K562 (cell line): ENCODE data around the gene SLC39A13. TPM values are rescaled to one million over a fixed set of nuclear protein-coding genes. Genes with fewer than 3 reads are reported as not detected.
A peak's percentile ranks its signal among the peaks of the same experiment; 100 is the strongest.

Experiments
- FOXP1 ChIP-seq: sonication (generic); formaldehyde crosslinking; IDR thresholded peaks from 2 replicates; pipeline ENCODE4 v1.8.0; 2022; ENCODE audit warnings: mild to moderate bottlenecking, missing genetic modification reagents
- GTF2B ChIP-seq: IDR thresholded peaks from 2 replicates; pipeline ENCODE4 v1.6.1; 2011; ENCODE audit not compliant: insufficient read length; ENCODE audit errors: extremely low read depth
- HNRNPL ChIP-seq: fragments of 200-400 bp; formaldehyde crosslinking; IDR thresholded peaks from 2 replicates; pipeline ENCODE4 v1.6.1; 2017; ENCODE audit warnings: low read depth, mild to moderate bottlenecking, low read length
- L3MBTL2 ChIP-seq: fragments of 450-650 bp; IDR thresholded peaks from 2 replicates; pipeline ENCODE4 v1.6.1; 2016; ENCODE audit warnings: mild to moderate bottlenecking, moderate library complexity
- MECOM ChIP-seq: fragments of 250-450 bp; sonication (Bioruptor Pico); IDR thresholded peaks from 2 replicates; pipeline ENCODE4 v1.8.0; 2022; ENCODE audit warnings: inconsistent platforms
- MYC ChIP-seq, 2 experiments: fragments of 250-450 bp in 1 of 2; sonication (Bioruptor Pico) in 1 of 2; IDR thresholded peaks; 2 replicates each; pipeline versions ENCODE4 v1.5.1 to v1.6.1; 2012 to 2021; ENCODE audit warnings: low read depth in 2 of 2, borderline replicate concordance in 1 of 2, improper control_type of control experiment in 1 of 2, low read length in 1 of 2, mild to moderate bottlenecking in 1 of 2, moderate library complexity in 1 of 2
- NR2C2 ChIP-seq, 2 experiments: fragments of 200-800 bp in 1 of 2; sonication (Bioruptor generic) in 1 of 2; sonication (generic) in 1 of 2; formaldehyde crosslinking in 1 of 2; IDR thresholded peaks; 2 replicates each; pipeline versions ENCODE4 v1.6.1 to v1.8.0; 2016 to 2022; ENCODE audit warnings: mild to moderate bottlenecking in 1 of 2, missing compliant biosample characterization in 1 of 2, missing genetic modification characterization in 1 of 2, missing genetic modification reagents in 1 of 2
- NR2F6 ChIP-seq: fragments of 450-650 bp; formaldehyde crosslinking; IDR thresholded peaks from 2 replicates; pipeline ENCODE4 v1.4.0; 2020; ENCODE audit warnings: mild to moderate bottlenecking
- NR4A1 ChIP-seq, 2 experiments: fragments of 250-450 bp in 1 of 2; fragments of 450-650 bp in 1 of 2; sonication (Bioruptor Pico) in 1 of 2; IDR thresholded peaks; 2 replicates each; pipeline versions ENCODE4 v1.4.0 to v1.6.1; 2016 to 2020; ENCODE audit warnings: mild to moderate bottlenecking in 2 of 2, missing compliant biosample characterization in 1 of 2, missing genetic modification characterization in 1 of 2, moderate library complexity in 1 of 2
- RFX1 ChIP-seq: fragments of 450-650 bp; IDR thresholded peaks from 2 replicates; pipeline ENCODE4 v1.6.1; 2016; ENCODE audit warnings: mild to moderate bottlenecking, moderate library complexity
- SMARCC2 ChIP-seq: fragments of 450-650 bp; IDR thresholded peaks from 2 replicates; pipeline ENCODE4 v1.6.1; 2017; ENCODE audit warnings: antibody characterized with exemption, moderate library complexity, mild to moderate bottlenecking, low read depth
- ZKSCAN8 ChIP-seq: fragments of 200-800 bp; sonication (Bioruptor generic); IDR thresholded peaks from 2 replicates; pipeline ENCODE4 v1.6.1; 2016; ENCODE audit warnings: missing genetic modification characterization, missing compliant biosample characterization
- ZNF507 ChIP-seq: conservative IDR thresholded peaks from 2 replicates; pipeline ENCODE4 v1.6.1; 2017; ENCODE audit warnings: missing genetic modification characterization, missing compliant biosample characterization
- polyA plus RNA-seq, 8 experiments: library from polyadenylated mRNA; depleted of rRNA in 4 of 8; stranded (reverse) in 5 of 8; unstranded in 3 of 8; fragments of >200 nt; fragmentation: Nextera tagmentation in 2 of 8; fragmentation: Illumina TruSeq in 1 of 8; extraction: Ambion mirVana in 2 of 8; extraction: Trizol in 1 of 8; gene quantifications; 2 replicates each; pipeline versions ENCODE4 v1.2.1 to v1.2.3, GENCODE V29; 2011 to 2014; ENCODE audit warnings: inconsistent platforms in 1 of 8, missing spikeins in 1 of 8
- total RNA-seq, 7 experiments: library from RNA; depleted of rRNA in 6 of 7; stranded (reverse); fragments of >200 nt in 6 of 7; fragmentation: Illumina TruSeq in 2 of 7; extraction: Trizol in 2 of 7; gene quantifications; 2 replicates each; pipeline versions ENCODE4 v1.2.1 to v1.2.3, GENCODE V29; 2011 to 2021; ENCODE audit warnings: low replicate concordance in 1 of 7
- TF ChIP-seq, protein P1 (sequence below): sonication (generic); formaldehyde crosslinking; IDR thresholded peaks from 2 replicates; pipeline ENCODE4 v1.8.1; 2023; ENCODE audit warnings: mild to moderate bottlenecking, missing genetic modification reagents
- TF ChIP-seq, protein P2 (sequence below): fragments of 250-450 bp; sonication (Bioruptor Pico); IDR thresholded peaks from 2 replicates; pipeline ENCODE4 v1.5.0; 2022; ENCODE audit warnings: mild to moderate bottlenecking
- TF ChIP-seq, protein P3 (sequence below), 2 experiments: fragments of 450-650 bp in 1 of 2; IDR thresholded peaks; 2 replicates each; pipeline ENCODE4 v1.6.1; 2011 to 2017; ENCODE audit warnings: low read depth in 2 of 2, antibody characterized with exemption in 1 of 2, borderline replicate concordance in 1 of 2, low read length in 1 of 2, mild to moderate bottlenecking in 1 of 2, mixed read lengths in 1 of 2; ENCODE audit not compliant: control insufficient read depth in 1 of 2

SLC39A13 gene
- total and polyA plus RNA-seq, 9 of the 15 experiments (the other 6 are each of a cell fraction or from before 2014, with no cell fraction given), result 0.17 to 15.9 (median 3.2) TPM

GRCh38 chr11:47407746-47408590 is at the start of gene SLC39A13 (continued):
- TF ChIP-seq, protein P1, sequence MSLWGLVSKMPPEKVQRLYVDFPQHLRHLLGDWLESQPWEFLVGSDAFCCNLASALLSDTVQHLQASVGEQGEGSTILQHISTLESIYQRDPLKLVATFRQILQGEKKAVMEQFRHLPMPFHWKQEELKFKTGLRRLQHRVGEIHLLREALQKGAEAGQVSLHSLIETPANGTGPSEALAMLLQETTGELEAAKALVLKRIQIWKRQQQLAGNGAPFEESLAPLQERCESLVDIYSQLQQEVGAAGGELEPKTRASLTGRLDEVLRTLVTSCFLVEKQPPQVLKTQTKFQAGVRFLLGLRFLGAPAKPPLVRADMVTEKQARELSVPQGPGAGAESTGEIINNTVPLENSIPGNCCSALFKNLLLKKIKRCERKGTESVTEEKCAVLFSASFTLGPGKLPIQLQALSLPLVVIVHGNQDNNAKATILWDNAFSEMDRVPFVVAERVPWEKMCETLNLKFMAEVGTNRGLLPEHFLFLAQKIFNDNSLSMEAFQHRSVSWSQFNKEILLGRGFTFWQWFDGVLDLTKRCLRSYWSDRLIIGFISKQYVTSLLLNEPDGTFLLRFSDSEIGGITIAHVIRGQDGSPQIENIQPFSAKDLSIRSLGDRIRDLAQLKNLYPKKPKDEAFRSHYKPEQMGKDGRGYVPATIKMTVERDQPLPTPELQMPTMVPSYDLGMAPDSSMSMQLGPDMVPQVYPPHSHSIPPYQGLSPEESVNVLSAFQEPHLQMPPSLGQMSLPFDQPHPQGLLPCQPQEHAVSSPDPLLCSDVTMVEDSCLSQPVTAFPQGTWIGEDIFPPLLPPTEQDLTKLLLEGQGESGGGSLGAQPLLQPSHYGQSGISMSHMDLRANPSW (CRISPR knock-in tag), result peak; percentile 44; the same call in 1 of the 2 replicates
- TF ChIP-seq SMARCC2 (peak; percentile 47; the same call in 1 of the 2 replicates), GTF2B (no peak), MECOM (CRISPR knock-in tag) (no peak), HNRNPL (peak; percentile 87), NR2F6 (CRISPR knock-in tag) (no peak), NR2C2 (CRISPR knock-in tag; IDR thresholded peaks at IDR 0.05) (no peak; the same call in 1 of the 2 replicates), NR2C2 (tag; IDR thresholded peaks at IDR 0.05) (peak; percentile 87), NR4A1 (CRISPR knock-in tag; IDR thresholded peaks at IDR 0.05) (0 out of 2 replicates have a peak, but pooled peaks have one; percentile 53), NR4A1 (tag; IDR thresholded peaks at IDR 0.05) (no peak), ZNF507 (tag) (no peak), ZKSCAN8 (CRISPR knock-in tag) (no peak), MYC (IDR thresholded peaks at IDR 0.05; ENCODE audit: low read depth, low read length) (peak; percentile 92; the same call in 1 of the 2 replicates), MYC (CRISPR knock-in tag; IDR thresholded peaks at IDR 0.05; ENCODE audit: borderline replicate concordance, low read depth) (peak; percentile 64; the same call in 1 of the 2 replicates), RFX1 (no peak), FOXP1 (CRISPR knock-in tag) (peak; percentile 87; the same call in 1 of the 2 replicates), L3MBTL2 (peak; percentile 71)
- TF ChIP-seq, protein P2, sequence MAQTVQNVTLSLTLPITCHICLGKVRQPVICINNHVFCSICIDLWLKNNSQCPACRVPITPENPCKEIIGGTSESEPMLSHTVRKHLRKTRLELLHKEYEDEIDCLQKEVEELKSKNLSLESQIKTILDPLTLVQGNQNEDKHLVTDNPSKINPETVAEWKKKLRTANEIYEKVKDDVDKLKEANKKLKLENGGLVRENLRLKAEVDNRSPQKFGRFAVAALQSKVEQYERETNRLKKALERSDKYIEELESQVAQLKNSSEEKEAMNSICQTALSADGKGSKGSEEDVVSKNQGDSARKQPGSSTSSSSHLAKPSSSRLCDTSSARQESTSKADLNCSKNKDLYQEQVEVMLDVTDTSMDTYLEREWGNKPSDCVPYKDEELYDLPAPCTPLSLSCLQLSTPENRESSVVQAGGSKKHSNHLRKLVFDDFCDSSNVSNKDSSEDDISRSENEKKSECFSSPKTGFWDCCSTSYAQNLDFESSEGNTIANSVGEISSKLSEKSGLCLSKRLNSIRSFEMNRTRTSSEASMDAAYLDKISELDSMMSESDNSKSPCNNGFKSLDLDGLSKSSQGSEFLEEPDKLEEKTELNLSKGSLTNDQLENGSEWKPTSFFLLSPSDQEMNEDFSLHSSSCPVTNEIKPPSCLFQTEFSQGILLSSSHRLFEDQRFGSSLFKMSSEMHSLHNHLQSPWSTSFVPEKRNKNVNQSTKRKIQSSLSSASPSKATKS (CRISPR knock-in tag), result 0 out of 2 replicates have a peak, but pooled peaks have one; percentile 8
- TF ChIP-seq, protein P3, sequence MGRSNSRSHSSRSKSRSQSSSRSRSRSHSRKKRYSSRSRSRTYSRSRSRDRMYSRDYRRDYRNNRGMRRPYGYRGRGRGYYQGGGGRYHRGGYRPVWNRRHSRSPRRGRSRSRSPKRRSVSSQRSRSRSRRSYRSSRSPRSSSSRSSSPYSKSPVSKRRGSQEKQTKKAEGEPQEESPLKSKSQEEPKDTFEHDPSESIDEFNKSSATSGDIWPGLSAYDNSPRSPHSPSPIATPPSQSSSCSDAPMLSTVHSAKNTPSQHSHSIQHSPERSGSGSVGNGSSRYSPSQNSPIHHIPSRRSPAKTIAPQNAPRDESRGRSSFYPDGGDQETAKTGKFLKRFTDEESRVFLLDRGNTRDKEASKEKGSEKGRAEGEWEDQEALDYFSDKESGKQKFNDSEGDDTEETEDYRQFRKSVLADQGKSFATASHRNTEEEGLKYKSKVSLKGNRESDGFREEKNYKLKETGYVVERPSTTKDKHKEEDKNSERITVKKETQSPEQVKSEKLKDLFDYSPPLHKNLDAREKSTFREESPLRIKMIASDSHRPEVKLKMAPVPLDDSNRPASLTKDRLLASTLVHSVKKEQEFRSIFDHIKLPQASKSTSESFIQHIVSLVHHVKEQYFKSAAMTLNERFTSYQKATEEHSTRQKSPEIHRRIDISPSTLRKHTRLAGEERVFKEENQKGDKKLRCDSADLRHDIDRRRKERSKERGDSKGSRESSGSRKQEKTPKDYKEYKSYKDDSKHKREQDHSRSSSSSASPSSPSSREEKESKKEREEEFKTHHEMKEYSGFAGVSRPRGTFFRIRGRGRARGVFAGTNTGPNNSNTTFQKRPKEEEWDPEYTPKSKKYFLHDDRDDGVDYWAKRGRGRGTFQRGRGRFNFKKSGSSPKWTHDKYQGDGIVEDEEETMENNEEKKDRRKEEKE (IDR thresholded peaks at IDR 0.05; ENCODE audit: borderline replicate concordance in 1 of 2, control insufficient read depth in 1 of 2, low read depth in 2 of 2, low read length in 1 of 2), result peak in 1 of 2 experiments; percentile 75; a peak in 1 of 4 replicates
